ENCODE results near the gene GFOD1.

GFOD1 gene

DNA sequence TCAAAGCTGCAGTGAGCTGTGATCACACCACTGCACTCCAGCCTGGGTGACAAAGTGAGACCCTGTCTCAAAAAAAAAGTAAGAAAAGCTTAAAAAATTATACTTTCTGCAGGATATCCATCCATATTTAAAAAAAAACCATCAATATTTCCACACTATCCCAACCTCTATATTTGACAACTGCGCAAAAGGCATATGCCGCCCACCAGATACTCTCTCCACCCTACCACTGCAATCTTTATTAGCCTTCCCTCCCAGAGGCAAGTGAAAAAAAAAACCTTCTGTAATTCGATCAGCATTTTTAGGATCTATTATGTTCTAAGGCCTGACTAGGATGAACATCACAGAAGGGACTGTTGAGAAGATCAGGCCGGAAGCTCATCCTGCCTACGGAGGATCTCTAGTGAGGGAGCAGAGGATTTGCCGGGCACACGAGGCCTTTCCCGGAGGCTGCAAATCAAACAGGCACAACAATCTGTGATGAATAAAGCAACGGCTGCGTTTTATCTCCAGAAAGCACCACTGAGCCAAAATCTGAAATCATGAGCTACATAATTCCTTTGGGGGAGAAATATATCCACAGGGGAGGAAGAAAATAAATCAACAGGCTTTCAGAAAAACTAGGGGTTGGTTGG lies 65.9 kb downstream of the GFOD1 start:
- no peak for DNase-seq

DNA sequence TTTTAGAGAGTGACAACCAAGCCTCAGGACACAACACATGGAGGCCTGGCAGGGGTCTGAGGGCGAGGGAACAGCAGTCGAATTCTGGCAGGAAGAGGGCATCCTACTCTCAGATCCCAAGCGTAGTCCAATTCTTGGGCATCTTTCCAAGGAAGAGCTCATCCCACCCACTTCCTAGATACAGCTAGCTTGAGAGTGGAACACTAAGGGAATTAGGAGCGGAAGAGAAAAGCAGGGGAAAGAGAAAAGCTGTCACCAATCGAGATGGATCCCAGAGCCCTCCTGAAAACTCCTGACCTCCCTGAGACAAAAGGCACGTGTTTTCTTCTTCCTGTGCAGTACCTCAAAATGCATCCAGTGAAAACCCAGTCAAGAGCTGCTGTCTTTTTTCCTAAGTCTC lies 67.1 kb downstream of the GFOD1 start:
- DNase-seq, result no peak

DNA sequence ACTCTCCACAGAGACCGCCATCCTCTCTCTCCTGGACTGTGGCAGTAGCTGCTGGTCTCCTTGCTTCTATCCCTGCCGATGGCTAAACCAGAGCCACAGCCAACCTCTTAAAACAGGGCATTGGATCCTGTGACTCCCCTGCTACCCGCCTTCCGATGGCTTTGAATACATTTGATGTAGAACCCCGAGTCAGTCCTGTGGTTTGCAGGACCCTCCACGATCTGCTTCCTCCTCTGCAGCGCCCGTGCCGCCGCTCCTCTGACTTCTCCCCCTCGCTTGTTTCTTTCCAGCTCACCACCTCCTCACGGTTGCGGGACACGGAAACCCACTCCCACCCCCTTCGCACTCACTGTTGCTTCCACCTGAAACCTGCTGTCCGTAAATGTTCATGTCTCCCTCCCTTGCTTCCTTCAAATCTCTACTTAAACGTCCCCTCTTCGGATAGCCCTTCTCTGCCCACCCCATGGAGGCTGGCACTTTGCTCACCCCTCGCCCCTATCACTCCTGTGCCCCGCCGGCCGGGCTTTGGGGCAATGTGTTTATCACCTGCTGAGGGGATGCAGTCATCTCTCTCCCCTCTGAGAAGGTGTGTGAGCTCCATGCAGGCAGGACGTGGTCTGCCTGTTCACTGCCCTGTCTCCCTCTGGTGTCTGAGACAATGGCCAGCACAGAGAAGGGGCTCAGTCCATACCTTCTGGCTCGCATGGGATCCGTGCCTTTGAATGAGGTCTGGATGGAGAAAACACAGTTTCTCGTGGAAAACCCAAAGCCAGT lies 67.8 kb downstream of the GFOD1 start:
- no peak for DNase-seq

- no peak for DNase-seq
Measured at GRCh38 chr6:13418844-13419243, 68.6 kb downstream of the GFOD1 start.

GRCh38 chr6:13417954-13418353 lies 69.4 kb downstream of the GFOD1 start:
- DNase-seq, result no peak

- no peak for DNase-seq
Measured at GRCh38 chr6:13417431-13417830, 70.0 kb downstream of the GFOD1 start.

GRCh38 chr6:13415283-13415682 lies 72.1 kb downstream of the GFOD1 start:
- no peak for DNase-seq

DNA sequence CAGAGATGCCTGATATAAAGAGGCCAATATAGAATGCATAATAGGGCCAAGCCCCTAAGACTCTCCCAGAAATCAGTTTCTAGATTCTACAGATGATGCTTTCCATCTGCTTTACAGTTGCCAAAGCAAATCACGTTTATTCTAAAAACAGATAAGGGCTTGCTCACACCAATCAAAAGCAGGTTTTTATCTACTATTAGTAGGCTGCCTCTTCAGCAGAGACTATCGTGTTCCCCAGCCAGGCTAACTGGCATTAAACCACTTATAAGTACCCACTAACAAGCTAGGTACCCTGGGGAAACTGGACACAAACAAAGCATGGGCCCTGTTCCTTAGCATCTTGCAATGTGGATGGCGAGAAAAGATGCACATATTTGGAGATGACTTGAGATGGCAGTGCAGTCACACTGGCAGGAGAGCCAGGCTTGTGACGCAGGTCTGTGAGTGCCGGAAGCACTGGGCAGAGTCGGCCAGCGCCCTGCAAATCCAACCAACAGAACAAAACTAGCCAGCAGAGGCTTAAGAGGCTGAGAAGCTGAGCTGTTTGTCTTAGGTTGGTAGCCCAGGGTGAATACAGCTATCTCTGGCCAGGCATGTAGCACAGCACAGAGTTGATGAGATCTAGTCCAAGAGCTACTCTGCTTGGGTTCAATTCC lies 73.4 kb downstream of the GFOD1 start:
- no peak for DNase-seq

DNA sequence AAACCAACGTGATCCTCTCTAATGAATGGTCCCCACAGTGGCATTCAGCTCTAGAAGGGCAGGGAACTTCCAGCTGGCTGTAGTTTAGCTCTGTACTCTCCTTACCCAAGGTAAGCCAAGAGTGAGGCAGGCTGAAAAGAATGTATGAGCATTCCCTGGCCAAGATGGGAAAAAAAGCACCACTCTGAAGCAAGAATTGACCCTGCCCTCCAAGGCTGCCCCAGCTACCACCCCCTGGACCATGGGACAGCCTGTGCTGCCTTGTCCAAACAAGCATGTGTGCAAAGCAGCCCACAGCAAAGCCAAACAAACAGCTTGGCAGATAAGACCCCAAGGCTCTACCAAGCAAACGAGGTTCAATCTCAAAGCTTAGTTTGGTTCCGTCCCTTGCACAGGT lies 73.9 kb downstream of the GFOD1 start:
- DNase-seq, result no peak

DNA sequence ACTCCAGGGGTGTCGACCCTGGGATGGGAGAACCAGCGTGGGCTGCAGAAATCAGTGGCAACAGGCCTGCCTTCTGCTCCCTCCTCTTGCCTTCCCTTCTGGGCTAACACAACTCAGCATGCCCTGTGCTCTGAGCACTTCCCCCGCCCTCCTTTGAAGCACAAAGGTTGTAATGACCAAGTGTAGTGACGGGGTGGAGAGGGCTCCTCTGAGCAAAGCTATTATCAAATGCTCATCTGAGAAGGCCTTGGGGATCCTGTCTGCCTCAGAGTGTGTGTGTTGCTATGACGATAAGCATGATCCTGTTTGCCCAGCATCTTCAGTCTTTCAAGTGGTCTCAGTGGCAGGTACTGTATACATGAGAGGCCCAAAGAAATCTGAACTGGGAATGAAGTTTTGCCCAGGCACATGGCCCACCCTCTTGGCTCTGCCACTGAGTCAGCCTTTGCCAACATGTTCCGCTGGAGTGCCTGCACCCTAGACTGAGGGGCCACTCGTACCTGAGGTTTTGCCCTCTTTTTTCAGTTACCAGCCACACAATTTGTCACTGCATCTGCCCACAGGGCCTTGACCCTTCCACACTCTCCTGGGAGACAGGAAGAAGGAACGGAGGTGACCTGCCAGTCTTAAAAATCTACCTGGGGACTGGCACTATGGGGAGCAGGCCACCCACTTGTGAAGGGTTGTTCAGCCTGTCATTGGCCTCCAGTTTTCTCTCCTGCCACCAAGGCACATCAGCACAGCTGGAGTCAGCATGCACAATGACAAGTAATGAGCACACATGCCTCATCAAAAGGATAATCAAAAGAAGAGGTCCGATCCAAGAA lies 74.5 kb downstream of the GFOD1 start:
- no peak for DNase-seq

GRCh38 chr6:13412211-13412610 lies 75.2 kb downstream of the GFOD1 start:
- DNase-seq, result no peak

DNA sequence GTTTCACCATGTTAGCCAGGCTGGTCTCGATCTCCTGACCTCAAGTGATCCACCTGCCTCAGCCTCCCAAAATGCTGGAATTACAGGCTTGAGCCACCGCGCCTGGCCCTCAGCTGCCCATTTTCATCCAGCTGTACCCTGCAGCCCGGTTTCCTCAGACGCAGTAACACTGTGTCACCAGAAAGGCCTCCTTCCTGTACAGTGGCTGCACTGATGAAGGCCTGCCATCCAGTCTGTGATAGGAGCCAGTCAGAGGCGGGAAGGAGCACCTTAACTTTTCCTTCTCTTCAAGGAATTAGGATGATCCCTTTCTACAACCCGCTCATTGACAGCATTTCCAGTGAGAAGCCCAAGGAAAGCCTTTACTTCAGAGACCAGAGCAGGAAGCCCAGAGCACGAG lies 75.9 kb downstream of the GFOD1 start:
- no peak for DNase-seq

DNA sequence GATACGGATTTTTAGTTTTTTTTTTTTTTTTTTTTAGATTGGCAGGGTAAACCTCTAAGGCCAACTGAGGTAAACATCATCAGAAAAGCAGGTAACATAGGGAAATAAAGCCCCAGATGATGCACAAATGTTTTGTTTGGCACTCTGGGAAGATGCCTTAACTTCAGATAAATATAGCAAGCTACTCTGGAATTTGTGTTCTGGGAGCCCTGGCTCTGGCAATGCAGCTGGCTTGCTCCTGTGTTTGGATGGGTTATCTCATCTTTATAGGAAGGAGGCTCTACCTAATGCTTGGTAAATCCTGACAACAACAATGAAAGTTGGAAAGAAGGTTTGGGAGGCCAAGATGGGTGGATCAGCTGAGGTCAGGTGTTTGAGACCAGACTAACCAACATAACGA lies 77.4 kb downstream of the GFOD1 start:
- no peak for DNase-seq

- no peak for DNase-seq
Measured at GRCh38 chr6:13407709-13408695, 79.4 kb downstream of the GFOD1 start.

DNA sequence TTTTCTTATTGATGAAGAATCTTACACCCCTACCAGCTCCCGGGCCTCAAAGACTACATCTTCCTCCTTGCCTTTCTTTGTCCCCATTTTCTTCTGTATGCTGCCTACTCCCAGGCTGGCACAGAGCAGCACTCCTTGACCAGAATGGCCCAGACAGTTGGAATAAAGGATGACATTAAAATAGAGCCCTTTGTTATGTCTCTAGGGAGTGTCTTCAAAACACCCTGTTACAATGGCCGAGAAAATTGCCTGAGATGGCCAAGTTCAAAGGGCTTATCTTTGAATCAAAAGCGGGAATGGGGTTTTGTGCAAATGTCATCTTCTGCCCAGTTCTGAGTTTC lies 80.1 kb downstream of the GFOD1 start:
- DNase-seq, result no peak

- DNase-seq, result no peak
Measured at GRCh38 chr6:13406781-13407180, 80.6 kb downstream of the GFOD1 start.

GRCh38 chr6:13405961-13406477 lies 81.4 kb downstream of the GFOD1 start:
- no peak for DNase-seq

GRCh38 chr6:13404892-13405254 lies 82.5 kb downstream of the GFOD1 start:
- no peak for DNase-seq

- DNase-seq, result no peak
Measured at GRCh38 chr6:13404228-13404891, 83.0 kb downstream of the GFOD1 start.

DNA sequence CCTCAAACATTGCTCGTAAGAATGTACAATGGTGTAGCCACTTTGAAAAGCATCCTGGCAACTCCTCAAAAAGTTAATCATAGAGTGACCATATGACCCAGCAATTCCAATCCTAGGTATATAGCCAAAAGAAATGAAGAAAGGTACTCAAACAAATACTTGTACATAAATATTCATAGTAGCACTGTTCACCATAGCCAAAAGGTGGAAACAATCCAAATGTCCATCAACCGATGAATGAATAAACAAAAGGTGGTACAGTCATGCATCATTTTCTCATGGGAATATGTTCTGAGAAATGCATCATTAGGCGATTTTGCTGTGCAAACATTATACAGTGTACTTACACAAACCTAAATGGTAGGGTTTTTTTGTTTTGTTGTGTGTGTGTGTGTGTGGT lies 84.7 kb downstream of the GFOD1 start:
- DNase-seq, result no peak

DNA sequence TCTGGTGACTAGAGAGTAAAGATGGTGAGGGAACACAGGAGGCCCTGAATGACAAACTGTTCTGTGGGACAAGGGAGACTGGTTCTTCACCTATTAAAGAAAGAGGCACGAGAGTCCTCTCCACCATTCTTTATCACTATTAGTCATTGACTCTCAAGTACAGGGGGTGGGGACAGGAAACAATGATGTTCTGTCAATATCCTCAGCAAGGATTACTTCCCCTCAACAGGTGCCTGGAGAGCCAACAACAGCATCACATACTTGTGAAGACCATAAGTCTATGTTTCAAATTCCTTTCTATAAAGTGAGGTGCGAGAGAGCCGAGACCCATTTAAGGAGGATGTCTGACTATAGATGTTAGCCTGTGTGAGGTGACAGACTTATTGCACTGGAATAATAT lies 86.6 kb downstream of the GFOD1 start:
- DNase-seq, result no peak

Measured in amniotic stem cell (primary cell).